Measurements from ENCODE around the gene ACTR3C.

- TF ChIP-seq POLR2A (IDR thresholded peaks at IDR 0.05; ENCODE audit: low read length) (no peak), GATA1 (IDR thresholded peaks at IDR 0.05; ENCODE audit: low read depth, low read length) (no peak)
Observed at GRCh38 chr7:150334108-150334507, 10.8 kb upstream of the ACTR3C start.

All from erythroblast (primary cell).